ENCODE results near the gene STAT1.

STAT1 gene

DNA sequence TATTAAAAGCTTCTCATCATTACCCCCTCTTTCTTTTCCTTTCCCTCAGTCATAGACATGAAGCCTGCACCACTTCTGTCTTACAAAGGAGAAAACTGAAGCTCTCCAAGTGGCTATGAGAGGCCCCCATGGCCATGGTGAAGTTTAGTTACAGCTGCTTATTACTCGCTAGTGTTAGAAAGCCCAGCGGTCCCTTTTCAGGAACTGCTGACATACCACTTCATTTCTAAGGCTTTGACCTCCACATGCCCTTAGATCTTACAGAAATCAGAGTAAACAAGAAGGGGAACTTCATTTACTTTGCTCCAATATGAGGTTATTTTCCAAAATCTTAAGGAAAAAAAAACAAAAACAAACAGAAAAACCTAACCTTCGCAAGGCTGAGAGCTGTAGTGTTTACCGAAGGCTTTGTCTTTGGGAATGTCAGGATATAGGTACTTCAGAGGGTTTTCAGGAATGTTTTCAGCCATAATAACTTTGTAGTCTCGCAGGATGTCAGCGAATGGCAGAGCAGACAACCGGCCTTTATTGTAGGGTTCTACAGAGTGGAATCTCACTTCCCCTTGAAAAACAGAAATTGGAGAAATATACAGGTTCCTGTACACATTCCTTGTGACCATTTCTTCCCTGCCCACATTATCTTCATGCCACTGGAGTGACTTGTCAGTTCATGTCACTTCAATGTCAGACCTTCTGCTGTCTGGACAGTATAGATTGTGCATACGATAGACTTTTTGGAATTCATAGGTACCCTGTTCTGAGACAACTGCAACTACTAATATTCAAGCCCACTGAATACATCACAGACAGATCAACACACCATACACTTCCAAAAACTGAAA lies 18.8 kb upstream of the STAT1 start:
- no peaks in the 10 kb centered on the region for H3K9me3 ChIP-seq (ENCODE audit: control insufficient read depth, low read length)
- H3K27ac ChIP-seq (ENCODE audit: insufficient read depth, low read depth, low read length, poor library complexity, severe bottlenecking), result no peak overlapping the region
- WGBS, 2 experiments, result 89% methylated on average over 8 of the region's 8 CpGs
- H3K4me1 ChIP-seq (ENCODE audit: control insufficient read depth, insufficient read depth, low read length), result no peaks in the 10 kb centered on the region
- no peak overlapping the region for H3K4me3 ChIP-seq (ENCODE audit: insufficient read depth, low read depth, low read length)
- no peaks in the 10 kb centered on the region for H3K36me3 ChIP-seq (ENCODE audit: control insufficient read depth, insufficient read depth, low read length)
- no peaks in the 10 kb centered on the region for H3K27me3 ChIP-seq (ENCODE audit: control insufficient read depth, insufficient read depth, low read length, poor library complexity, severe bottlenecking)

DNA sequence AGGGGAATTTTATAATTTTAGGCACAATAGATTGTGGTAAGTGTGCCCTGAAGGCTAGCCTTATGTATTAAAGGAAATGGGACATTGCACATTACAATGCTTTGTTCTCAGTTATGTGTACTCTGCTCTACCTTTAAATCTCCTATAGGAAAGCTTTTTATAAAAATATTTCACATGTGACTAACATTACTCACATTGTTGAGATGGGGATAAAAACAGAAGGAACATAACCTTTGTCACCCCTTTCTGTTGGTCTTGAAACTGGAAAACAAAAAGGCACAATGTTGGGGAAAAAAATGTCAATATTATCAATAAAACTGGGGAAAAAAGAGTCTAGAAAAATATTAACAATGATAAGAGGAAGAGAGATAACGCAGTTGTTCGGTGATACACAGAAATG lies 17.3 kb upstream of the STAT1 start:
- H3K4me1 ChIP-seq (ENCODE audit: control insufficient read depth, insufficient read depth, low read length), result no peaks in the 10 kb centered on the region
- no peaks in the 10 kb centered on the region for H3K36me3 ChIP-seq (ENCODE audit: control insufficient read depth, insufficient read depth, low read length)
- no peaks in the 10 kb centered on the region for H3K9me3 ChIP-seq (ENCODE audit: control insufficient read depth, low read length)
- H3K4me3 ChIP-seq (ENCODE audit: insufficient read depth, low read depth, low read length), result no peak overlapping the region
- WGBS, 2 experiments, result 87 to 100% methylated on average over 2 of the region's 2 CpGs
- H3K27ac ChIP-seq (ENCODE audit: insufficient read depth, low read depth, low read length, poor library complexity, severe bottlenecking), result no peak overlapping the region
- H3K27me3 ChIP-seq (ENCODE audit: control insufficient read depth, insufficient read depth, low read length, poor library complexity, severe bottlenecking), result no peaks in the 10 kb centered on the region

DNA sequence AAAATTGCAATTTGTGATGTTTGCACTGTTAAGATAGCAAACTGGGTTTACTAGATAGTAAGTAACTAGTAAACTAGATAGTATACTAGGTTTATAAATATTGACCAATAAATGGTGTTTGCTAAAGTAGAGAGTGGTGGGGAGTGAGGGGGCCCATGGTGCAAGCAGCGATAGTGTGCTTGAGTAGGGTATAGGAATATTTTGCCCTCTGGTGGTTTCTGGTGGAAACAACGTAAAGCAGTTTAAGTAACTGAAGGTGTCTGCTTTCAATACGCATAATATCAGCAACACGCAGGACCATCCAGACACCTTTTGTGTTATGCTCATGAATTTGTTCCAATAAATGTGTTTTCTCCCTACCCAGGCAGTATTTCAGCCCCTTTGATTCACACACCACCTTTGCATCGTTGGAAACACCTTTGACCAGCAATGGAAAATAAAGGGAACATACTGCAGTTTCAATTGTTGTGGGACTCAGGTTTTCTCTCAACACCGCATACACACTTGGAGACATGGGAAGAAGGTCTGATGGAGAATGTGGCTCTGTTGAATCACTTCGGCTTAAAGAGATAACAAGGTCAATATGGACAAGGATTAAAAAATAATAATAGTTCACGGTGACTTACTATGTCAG lies 16.7 kb upstream of the STAT1 start:
- no peaks in the 10 kb centered on the region for H3K4me1 ChIP-seq (ENCODE audit: control insufficient read depth, insufficient read depth, low read length)
- WGBS, 2 experiments, result 48 to 53% methylated on average over 8 of the region's 8 CpGs
- H3K27ac ChIP-seq (ENCODE audit: insufficient read depth, low read depth, low read length, poor library complexity, severe bottlenecking), result no peak overlapping the region
- no peaks in the 10 kb centered on the region for H3K9me3 ChIP-seq (ENCODE audit: control insufficient read depth, low read length)
- no peak overlapping the region for H3K4me3 ChIP-seq (ENCODE audit: insufficient read depth, low read depth, low read length)
- no peaks in the 10 kb centered on the region for H3K27me3 ChIP-seq (ENCODE audit: control insufficient read depth, insufficient read depth, low read length, poor library complexity, severe bottlenecking)
- no peaks in the 10 kb centered on the region for H3K36me3 ChIP-seq (ENCODE audit: control insufficient read depth, insufficient read depth, low read length)

DNA sequence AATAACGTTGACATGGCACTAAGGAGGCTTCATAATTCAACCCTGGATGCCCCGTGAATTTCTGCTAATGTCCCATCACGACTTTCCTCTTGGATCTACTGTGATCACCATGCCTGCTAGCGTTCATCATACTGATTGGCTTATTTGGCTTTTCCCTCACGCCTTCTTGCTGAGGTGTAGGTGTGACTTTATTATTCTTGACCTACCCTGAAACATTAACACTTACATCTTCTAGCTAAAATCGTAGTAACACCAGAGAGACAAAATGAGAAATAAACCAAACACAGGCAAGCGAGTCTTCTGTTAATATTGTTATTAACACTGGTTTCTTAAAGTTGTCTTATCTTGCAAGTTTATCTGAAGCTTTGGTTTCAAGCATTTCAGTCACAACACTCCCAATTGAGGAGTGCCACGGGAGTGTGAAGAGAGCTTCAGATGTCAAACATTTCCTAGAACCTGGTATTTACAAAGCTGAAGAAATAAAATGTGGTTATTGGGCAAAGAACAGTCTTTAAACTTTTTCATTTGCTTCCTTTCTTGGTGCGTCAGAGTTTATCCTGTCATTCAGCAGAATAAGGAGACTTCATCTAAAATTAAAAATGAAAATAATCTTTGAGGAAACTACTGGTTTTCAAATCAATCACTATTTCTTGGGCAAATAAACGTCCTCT lies 15.4 kb upstream of the STAT1 start:
- Histone ChIP-seq H3K4me3 (ENCODE audit: insufficient read depth, low read depth, low read length) (no peak overlapping the region), H3K4me1 (ENCODE audit: control insufficient read depth, insufficient read depth, low read length) (no peaks in the 10 kb centered on the region), H3K36me3 (ENCODE audit: control insufficient read depth, insufficient read depth, low read length) (no peaks in the 10 kb centered on the region), H3K9me3 (ENCODE audit: control insufficient read depth, low read length) (no peaks in the 10 kb centered on the region), H3K27ac (ENCODE audit: insufficient read depth, low read depth, low read length, poor library complexity, severe bottlenecking) (no peak overlapping the region), H3K27me3 (ENCODE audit: control insufficient read depth, insufficient read depth, low read length, poor library complexity, severe bottlenecking) (no peaks in the 10 kb centered on the region)
- WGBS, 2 experiments, result 88 to 91% methylated on average over 8 to 9 of the region's 10 CpGs

DNA sequence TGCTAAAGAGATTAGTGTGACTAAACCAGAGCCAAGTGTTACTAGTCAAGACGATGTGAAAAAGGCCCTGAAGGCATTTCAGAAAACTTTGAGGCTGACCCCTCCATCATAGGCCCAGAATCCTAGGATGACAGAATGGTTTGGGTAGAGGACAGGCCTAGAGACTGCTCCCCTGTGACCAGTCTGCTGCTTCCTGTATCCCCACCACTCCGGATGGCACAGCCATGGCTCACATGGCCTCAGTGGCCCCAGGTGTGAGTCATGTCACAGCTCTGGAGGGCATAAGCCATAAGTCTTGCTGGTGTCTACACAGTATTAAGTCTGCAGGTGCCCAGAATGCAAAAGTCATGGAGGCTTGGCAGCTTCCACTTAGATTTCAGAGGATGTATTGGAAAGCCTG lies 12.4 kb upstream of the STAT1 start:
- no peaks in the 10 kb centered on the region for H3K4me1 ChIP-seq (ENCODE audit: control insufficient read depth, insufficient read depth, low read length)
- H3K9me3 ChIP-seq (ENCODE audit: control insufficient read depth, low read length), result no peaks in the 10 kb centered on the region
- WGBS, 2 experiments, result 42 to 43% methylated on average over 2 of the region's 2 CpGs
- H3K4me3 ChIP-seq (ENCODE audit: insufficient read depth, low read depth, low read length), result no peak overlapping the region
- no peak overlapping the region for H3K27ac ChIP-seq (ENCODE audit: insufficient read depth, low read depth, low read length, poor library complexity, severe bottlenecking)
- H3K27me3 ChIP-seq (ENCODE audit: control insufficient read depth, insufficient read depth, low read length, poor library complexity, severe bottlenecking), result peaks cover 3% of the 10 kb centered on the region
- H3K36me3 ChIP-seq (ENCODE audit: control insufficient read depth, insufficient read depth, low read length), result no peaks in the 10 kb centered on the region

DNA sequence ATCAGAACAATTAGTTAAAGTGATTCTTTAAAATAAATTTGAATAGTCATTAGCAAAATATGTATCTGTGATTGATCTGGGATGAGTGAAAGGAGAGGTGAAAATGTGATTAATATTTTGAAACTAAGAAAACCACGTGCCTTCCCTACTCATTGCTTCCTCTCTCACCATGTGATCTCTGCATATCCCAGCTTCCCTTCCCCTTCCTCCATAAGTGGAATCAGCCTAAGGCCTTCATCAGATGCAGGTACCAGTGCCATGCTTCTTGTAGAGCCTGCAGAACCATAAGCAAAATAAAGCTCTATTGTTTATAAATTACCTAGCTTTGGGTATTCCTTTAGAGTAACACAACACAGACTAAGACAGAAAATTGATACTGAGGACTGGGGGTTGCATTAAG lies 11.2 kb upstream of the STAT1 start:
- H3K9me3 ChIP-seq (ENCODE audit: control insufficient read depth, low read length), result no peaks in the 10 kb centered on the region
- H3K4me3 ChIP-seq (ENCODE audit: insufficient read depth, low read depth, low read length), result no peak overlapping the region
- H3K27me3 ChIP-seq (ENCODE audit: control insufficient read depth, insufficient read depth, low read length, poor library complexity, severe bottlenecking), result peaks cover 3% of the 10 kb centered on the region
- no peak overlapping the region for H3K27ac ChIP-seq (ENCODE audit: insufficient read depth, low read depth, low read length, poor library complexity, severe bottlenecking)
- 71 to 82% methylated on average over 1 of the region's 1 CpG for WGBS, 2 experiments
- peaks cover 5% of the 10 kb centered on the region for H3K4me1 ChIP-seq (ENCODE audit: control insufficient read depth, insufficient read depth, low read length)
- H3K36me3 ChIP-seq (ENCODE audit: control insufficient read depth, insufficient read depth, low read length), result no peaks in the 10 kb centered on the region

DNA sequence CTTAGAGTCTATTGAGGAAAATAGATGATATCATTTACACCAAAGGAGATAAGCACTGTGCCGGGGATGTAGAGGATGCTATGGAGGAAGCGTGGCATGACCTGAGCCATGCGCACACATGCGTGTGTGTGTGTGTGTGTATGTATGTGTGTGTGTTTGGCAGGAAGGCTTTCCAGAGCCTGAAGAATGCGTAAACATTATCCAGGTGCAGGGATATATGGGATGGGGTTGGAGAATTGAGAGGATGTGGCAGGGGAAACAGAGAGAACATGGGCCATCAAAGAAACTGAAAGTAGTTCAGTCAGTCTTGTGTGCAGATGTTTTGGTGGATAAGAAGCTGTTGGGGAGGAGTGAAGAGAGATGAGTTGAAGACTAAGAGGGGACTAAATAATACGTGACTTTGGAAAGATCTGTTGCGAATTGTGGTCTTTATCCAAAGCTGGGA lies 9.3 kb upstream of the STAT1 start:
- H3K9me3 ChIP-seq (ENCODE audit: control insufficient read depth, low read length), result no peaks in the 10 kb centered on the region
- H3K4me1 ChIP-seq (ENCODE audit: control insufficient read depth, insufficient read depth, low read length), result peaks cover 5% of the 10 kb centered on the region
- no peaks in the 10 kb centered on the region for H3K36me3 ChIP-seq (ENCODE audit: control insufficient read depth, insufficient read depth, low read length)
- H3K4me3 ChIP-seq (ENCODE audit: insufficient read depth, low read depth, low read length), result no peak overlapping the region
- no peak overlapping the region for H3K27ac ChIP-seq (ENCODE audit: insufficient read depth, low read depth, low read length, poor library complexity, severe bottlenecking)
- peaks cover 16% of the 10 kb centered on the region for H3K27me3 ChIP-seq (ENCODE audit: control insufficient read depth, insufficient read depth, low read length, poor library complexity, severe bottlenecking)
- WGBS, 2 experiments, result 93 to 94% methylated on average over 7 of the region's 7 CpGs

DNA sequence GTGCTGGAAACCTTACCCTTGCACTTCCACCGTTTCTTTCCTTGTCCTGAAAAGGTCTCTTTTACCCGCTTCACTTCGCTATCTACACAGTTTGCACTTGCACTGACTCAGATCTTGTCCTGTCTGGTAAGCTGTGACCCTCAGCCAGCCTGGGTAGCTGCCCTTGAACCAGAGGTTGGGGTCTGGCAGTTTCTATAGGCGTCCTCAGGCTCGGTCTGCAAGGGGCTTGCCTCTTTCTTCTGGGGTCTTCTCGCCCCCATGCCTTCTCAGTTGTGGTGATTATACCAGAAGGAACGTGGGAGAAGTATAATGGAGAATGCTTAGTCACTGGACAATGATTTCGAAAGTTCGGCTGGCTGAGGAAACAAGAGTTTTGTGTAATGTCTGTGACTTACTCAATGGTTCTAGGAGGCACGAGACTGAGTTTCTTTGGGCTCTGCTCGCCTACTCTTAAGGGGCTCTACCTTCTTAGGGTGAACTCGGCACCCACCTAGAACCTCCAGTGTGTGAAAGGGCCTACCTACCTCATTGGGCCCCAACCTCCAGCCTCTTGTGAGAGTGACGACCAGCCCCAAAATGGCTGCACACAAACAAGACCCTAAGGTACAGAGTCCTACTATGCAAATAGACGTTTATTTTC lies 6.9 kb upstream of the STAT1 start:
- 54 to 55% methylated on average over 14 of the region's 14 CpGs for WGBS, 2 experiments
- H3K4me3 ChIP-seq (ENCODE audit: insufficient read depth, low read depth, low read length), result peak overlapping the region; percentile 53
- no peaks in the 10 kb centered on the region for H3K9me3 ChIP-seq (ENCODE audit: control insufficient read depth, low read length)
- H3K36me3 ChIP-seq (ENCODE audit: control insufficient read depth, insufficient read depth, low read length), result no peaks in the 10 kb centered on the region
- H3K4me1 ChIP-seq (ENCODE audit: control insufficient read depth, insufficient read depth, low read length), result peaks cover 5% of the 10 kb centered on the region
- H3K27me3 ChIP-seq (ENCODE audit: control insufficient read depth, insufficient read depth, low read length, poor library complexity, severe bottlenecking), result peaks cover 39% of the 10 kb centered on the region
- H3K27ac ChIP-seq (ENCODE audit: insufficient read depth, low read depth, low read length, poor library complexity, severe bottlenecking), result no peak overlapping the region

DNA sequence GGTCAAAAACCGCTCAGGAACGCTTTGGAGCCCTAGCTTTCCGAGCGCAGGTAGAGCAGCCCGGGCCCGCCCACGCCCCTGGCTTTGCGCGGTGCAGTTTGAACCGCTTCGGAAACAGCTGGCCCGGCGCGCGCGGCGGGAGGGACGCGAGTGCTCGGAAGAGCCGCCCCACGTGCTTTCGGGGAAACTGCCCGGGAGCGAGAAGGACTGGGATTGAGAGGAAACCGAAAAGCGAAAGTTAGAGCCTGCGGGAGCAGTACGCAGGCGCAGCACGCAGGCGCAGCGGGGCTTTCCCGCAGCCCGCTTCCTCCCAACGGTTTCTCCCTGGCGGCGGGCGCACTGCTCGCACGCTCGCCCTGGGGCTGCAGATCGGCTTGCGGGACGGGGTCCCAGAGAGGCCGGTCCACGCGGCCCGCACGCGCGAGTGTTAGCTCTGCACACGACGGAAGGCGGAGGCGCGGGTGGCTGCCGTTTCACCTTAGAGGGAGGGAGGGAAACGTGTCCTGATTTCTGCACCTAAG lies 6.3 kb upstream of the STAT1 start:
- WGBS, 2 experiments, result 0 to 1% methylated on average over 59 of the region's 59 CpGs
- Histone ChIP-seq H3K27me3 (ENCODE audit: control insufficient read depth, insufficient read depth, low read length, poor library complexity, severe bottlenecking) (peaks cover 44% of the 10 kb centered on the region), H3K27ac (ENCODE audit: insufficient read depth, low read depth, low read length, poor library complexity, severe bottlenecking) (no peak overlapping the region), H3K4me1 (ENCODE audit: control insufficient read depth, insufficient read depth, low read length) (peaks cover 5% of the 10 kb centered on the region), H3K9me3 (ENCODE audit: control insufficient read depth, low read length) (no peaks in the 10 kb centered on the region), H3K36me3 (ENCODE audit: control insufficient read depth, insufficient read depth, low read length) (no peaks in the 10 kb centered on the region), H3K4me3 (ENCODE audit: insufficient read depth, low read depth, low read length) (peak overlapping the region; percentile 53)
